Ecto neural progenitor cell (in vitro differentiated cells): ENCODE measurements around the gene NCK1.
"Not testable (repeated sequence)": the region's sequence is repeated elsewhere in the genome, so short reads cannot be mapped to it uniquely, and the experiment has no call there.

Experiments used
- DNase-seq: peaks from one replicate; pipeline ENCODE4 v3.0.0-alpha.2; 2018; ENCODE audit warnings: low spot score

Gene NCK1

DNA sequence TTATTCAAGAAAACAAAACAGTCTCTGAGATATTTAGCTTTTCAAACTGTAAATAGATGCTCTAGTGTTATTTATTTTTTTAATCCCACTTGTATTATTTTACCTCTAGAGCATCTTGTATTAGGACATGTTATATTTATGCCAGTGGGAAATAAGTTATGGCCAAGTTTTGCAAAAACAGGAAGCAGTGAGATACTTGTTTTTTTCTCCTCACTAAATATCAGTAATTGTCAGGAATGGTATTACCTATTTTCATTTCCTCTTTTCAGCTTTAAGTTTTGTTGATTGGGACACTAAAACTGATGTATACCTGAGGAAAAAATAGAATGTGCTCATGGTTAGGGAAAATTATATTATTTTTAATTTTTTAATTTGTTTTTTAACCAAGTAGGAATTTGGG lies 87.1 kb downstream of the NCK1 start:
- no peak for DNase-seq

GRCh38 chr3:136949708-136950107 lies 87.7 kb downstream of the NCK1 start:
- DNase-seq: no peak

- no peak for DNase-seq
Observed at GRCh38 chr3:136950623-136951022, 88.6 kb downstream of the NCK1 start.

DNA sequence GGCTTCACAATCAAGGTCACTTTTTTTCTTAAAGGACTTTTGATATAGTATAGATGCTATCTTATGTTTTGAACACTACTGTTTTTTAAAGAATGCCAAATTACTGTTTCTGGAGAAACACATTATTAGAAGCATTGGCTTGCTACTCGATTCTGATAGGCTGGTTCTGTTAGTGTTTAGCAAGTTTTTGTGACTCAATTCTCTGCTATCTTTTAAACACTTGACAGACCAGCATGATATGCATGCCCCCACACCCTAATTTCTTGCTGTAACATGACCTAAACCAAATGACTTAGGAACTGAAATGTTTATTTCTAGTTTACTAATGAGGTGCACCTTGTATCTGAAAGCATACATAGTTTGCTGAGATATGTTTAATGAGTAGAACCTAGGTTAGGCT lies 90.3 kb downstream of the NCK1 start:
- no peak for DNase-seq

- DNase-seq: no peak
Observed at GRCh38 chr3:136954251-136954650, 92.2 kb downstream of the NCK1 start.

DNA sequence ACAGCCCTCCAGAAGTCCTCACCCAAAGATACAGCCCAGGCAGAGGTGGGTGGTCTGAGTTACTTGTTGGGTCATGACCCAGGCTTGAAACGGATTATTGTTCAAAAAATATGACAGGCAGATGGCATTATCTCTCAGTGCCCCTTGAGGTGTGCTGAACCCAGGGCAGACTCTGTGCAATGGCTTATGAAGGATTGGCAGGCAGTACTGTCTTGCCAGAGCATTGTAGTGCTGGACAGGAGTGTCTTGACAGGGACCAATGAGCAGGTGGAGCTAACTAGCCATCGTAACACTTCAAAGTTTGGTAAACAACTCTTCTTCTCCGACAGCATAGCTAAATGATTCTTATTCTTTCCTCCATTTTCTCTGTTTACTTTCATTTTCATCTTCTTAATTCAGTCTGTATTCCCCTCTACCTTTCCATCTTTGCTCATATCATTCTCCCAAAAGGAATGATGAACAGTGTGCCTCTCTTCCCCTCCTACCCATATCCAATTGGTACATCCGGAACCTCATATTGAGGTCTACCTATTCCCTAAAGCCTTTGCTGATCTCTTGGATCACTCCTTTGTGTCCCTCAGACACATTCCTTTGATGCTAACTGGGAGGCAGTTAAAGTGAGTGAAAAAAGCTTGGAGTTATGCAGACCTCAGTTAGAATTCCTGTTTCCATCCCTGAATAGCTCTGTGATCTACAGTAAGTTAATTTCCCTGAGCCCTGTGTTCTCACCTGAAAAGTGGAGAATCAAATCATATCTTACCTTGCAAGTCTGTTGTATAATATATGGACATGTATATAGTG lies 93.2 kb downstream of the NCK1 start:
- no peak for DNase-seq

GRCh38 chr3:136955813-136956212 lies 93.8 kb downstream of the NCK1 start:
- no peak for DNase-seq

- DNase-seq: no peak
Observed at GRCh38 chr3:136956971-136957370, 95.0 kb downstream of the NCK1 start.

GRCh38 chr3:136957751-136958288 lies 95.8 kb downstream of the NCK1 start, which contains the start of gene IL20RB:
Gene IL20RB (plus strand): TSS chr3:136957983. CDS start chr3:136958114, 131 bp downstream.
- DNase-seq: no peak

DNA sequence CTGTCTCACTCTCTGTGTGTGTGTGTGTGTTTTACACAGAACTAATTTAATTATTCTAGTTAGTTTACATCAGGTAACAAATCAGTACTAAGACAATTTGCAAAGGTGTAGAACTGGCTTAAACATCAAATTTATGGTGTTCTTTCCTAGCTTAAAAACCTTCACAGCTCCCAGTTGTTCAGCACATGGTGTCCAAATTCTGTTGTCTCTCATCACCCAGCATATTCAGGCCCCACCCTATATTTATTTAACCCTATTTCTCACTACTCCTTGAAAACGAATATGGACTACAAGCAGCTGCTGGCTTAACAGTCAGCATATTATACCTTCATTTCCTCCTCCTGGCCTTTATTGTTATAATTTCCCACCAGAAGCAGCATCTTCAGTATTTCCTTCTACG lies 96.9 kb downstream of the NCK1 start:
- DNase-seq: no peak

GRCh38 chr3:136959599-136959998 lies 97.6 kb downstream of the NCK1 start:
- no peak for DNase-seq

- DNase-seq: no peak
Observed at GRCh38 chr3:136960838-136961836, 99.1 kb downstream of the NCK1 start.

GRCh38 chr3:136962927-136963326 lies 100.9 kb downstream of the NCK1 start:
- DNase-seq: no peak

DNA sequence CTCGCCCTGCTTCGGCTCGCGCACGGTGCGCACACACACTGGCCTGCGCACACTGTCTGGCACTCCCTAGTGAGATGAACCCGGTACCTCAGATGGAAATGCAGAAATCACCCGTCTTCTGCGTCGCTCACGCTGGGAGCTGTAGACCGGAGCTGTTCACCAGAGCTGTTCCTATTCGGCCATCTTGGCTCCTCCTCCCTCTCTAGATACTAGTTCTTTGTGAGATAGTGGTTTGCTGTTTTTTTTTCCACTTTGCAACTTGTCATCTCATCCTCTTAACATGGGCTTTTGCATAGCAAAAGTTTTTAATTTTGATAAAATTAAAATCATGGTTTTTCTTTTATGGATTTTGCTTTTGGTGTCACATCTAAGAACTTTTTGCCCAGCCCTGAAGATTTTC lies 107.5 kb downstream of the NCK1 start:
- DNase-seq: not testable (repeated sequence)

- DNase-seq: no peak
Observed at GRCh38 chr3:136973352-136973751, 111.3 kb downstream of the NCK1 start.

GRCh38 chr3:136974670-136975069 lies 112.7 kb downstream of the NCK1 start:
- no peak for DNase-seq

- DNase-seq: no peak
Observed at GRCh38 chr3:136979204-136979603, 117.2 kb downstream of the NCK1 start.

- DNase-seq: no peak
Observed at GRCh38 chr3:136979684-136980083, 117.7 kb downstream of the NCK1 start.

GRCh38 chr3:136982033-136982432 lies 120.0 kb downstream of the NCK1 start:
- no peak for DNase-seq

DNA sequence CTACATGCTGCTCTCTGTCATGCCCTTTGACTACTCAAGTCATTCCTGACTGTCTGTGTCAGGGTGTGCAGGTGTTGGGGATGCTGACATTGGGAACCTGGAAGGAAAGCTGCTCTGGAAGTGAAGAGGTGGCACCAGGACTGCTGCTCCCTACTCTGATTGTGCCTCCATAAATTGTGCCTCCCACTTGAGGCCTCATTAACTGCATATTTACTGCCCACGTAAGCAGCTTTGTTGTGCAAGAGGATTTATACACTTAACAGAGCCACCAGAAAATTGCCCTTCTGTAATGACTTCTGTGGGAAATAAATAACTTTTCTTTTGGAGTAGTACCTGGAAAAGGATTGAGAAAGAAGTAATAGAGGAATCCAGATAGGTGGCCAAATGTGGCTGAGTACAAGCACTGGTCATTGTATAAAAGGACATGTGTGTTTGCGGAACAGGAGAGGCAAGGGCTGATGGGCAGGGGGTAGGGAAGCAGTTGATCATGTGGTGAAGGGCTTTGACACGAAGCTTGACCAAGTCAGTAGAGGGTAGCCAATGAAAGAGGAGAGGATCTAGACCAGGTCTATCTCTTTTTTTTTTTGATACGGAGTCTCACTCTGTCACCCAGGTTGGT lies 120.6 kb downstream of the NCK1 start:
- no peak for DNase-seq

DNA sequence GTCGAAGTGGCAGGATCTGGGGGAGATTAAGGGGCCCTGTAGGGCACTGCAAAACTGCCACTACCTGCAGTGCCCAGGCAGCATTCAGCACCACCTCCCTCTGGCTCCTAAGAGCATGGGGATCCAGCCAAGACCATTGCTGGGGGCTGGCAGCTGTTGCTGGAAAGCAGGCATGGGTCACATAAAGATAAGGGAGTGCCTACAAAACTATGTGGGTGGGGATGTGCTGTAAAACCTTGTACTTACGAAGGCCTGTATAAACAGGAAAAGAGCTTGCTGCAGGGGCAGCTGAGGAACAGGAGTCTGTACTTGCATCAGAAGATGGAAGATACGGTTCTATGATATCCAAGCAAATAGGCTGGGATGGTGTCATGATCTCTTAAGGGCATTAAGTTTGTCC lies 122.8 kb downstream of the NCK1 start:
- DNase-seq: no peak

- not testable (repeated sequence) for DNase-seq
Observed at GRCh38 chr3:136987398-136987980, 125.5 kb downstream of the NCK1 start.
